GM12891 (cell line): Measurements from ENCODE around the gene SNX24.

Source experiments
- POLR2A ChIP-seq: IDR thresholded peaks from 2 replicates; pipeline ENCODE4 v1.6.1; 2011; ENCODE audit warnings: low read depth, low read length, control low read depth
- POLR2AphosphoS5 ChIP-seq: IDR thresholded peaks from 2 replicates; pipeline ENCODE4 v1.6.1; 2011; ENCODE audit warnings: low read depth, low read length, control low read depth
- POU2F2 ChIP-seq: IDR thresholded peaks from 2 replicates; pipeline ENCODE4 v1.6.1; 2011; ENCODE audit warnings: low read depth, mild to moderate bottlenecking, control low read depth, low read length, moderate library complexity
- TAF1 ChIP-seq: IDR thresholded peaks from 2 replicates; pipeline ENCODE4 v1.6.1; 2011; ENCODE audit warnings: low read depth, low read length, control low read depth

GRCh38 chr5:122896598-122897282 lies 51.3 kb downstream of the SNX24 start:
- no peak for TF ChIP-seq POLR2AphosphoS5
- TF ChIP-seq POU2F2: no peak
- no peak for TF ChIP-seq POLR2A
- TF ChIP-seq TAF1: no peak
